ENCODE measurements around the gene PHOSPHO1. TPM values are rescaled to one million over a fixed set of nuclear protein-coding genes. Genes with fewer than 3 reads are reported as not detected.

The PHOSPHO1 gene
- total and polyA plus RNA-seq, 2 of the 13 experiments (the other 11 are each of a cell fraction or from before 2014, with no cell fraction given), result not detected

DNA sequence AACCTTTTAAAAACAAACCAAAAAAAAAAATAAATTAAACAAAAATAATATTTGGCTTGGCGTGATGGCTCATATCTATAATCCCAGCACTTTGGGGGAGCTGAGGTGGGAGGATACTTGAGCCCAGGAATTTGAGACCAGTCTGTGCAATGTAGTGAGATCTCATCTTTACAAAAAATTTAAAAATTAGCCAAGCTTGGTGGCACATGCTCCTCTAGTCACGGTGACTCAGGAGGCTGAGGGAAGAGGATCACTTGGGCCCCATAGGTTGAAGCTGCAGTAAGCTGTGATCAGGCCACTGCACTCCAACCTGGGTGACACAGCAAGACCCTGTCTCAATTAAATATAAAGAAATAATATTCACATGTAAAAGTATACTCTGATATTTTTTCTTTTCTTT is 32.4 kb downstream of the PHOSPHO1 start:
- DNase-seq (ENCODE audit: low spot score), result no peak
- Histone ChIP-seq H3K36me3 (replicated peaks in 1 of 2; ENCODE audit: control insufficient read depth in 1 of 2, insufficient read depth in 2 of 2, low read length in 2 of 2) (no peaks in the 10 kb centered on the region), H3K4me2 (ENCODE audit: low read depth, low read length) (no peak overlapping the region), H3K4me1 (ENCODE audit: insufficient read depth, low read length) (peaks cover 17% of the 10 kb centered on the region), H3K27ac (ENCODE audit: extremely low read length, insufficient read depth, low read length) (no peak overlapping the region), H3K4me3 (replicated peaks in 1 of 3; ENCODE audit: insufficient read depth in 1 of 3, low read depth in 2 of 3, low read length in 3 of 3) (no peak overlapping the region), H3K9ac (ENCODE audit: insufficient read depth, low read depth, low read length) (no peak overlapping the region), H3K27me3 (ENCODE audit: control insufficient read depth in 1 of 2, insufficient read depth in 2 of 2, low read length in 2 of 2) (peaks cover 1 to 25% of the 10 kb centered on the region in 2 experiments; a peak in 3 of 5 replicates), H2AFZ (ENCODE audit: low read length) (no peak overlapping the region), H3K79me2 (ENCODE audit: insufficient read depth, low read length) (no peaks in the 10 kb centered on the region), H4K20me1 (ENCODE audit: insufficient read depth, low read length) (no peaks in the 10 kb centered on the region), H3K9me3 (ENCODE audit: low read length) (no peaks in the 10 kb centered on the region)
- ChIA-PET POLR2A (no interaction called here), CTCF (ENCODE audit: low intra/inter-chr PET ratio, low total read pairs) (no interaction called here)
- WGBS (ENCODE audit: low lambda C conversion rate), result 49% methylated on average over 2 of the region's 2 CpGs
- BruUV-seq (replicated peaks), result no TSS peak
- TF ChIP-seq ZMYM3 (CRISPR knock-in tag; IDR thresholded peaks at IDR 0.05), result no peak
- TF ChIP-seq ZNF253 (CRISPR knock-in tag; IDR thresholded peaks at IDR 0.05; ENCODE audit: borderline replicate concordance), result no peak
- TF ChIP-seq SKI (IDR thresholded peaks at IDR 0.05; ENCODE audit: partially characterized antibody), result no peak
- TF ChIP-seq SNAPC2 (CRISPR knock-in tag; IDR thresholded peaks at IDR 0.05), result no peak
- TF ChIP-seq ZBTB3 (CRISPR knock-in tag; IDR thresholded peaks at IDR 0.05; ENCODE audit: borderline replicate concordance, low read depth), result no peak
- TF ChIP-seq SALL2 (CRISPR knock-in tag; IDR thresholded peaks at IDR 0.05), result no peak
- no peak for TF ChIP-seq TCF7L2 (IDR thresholded peaks at IDR 0.05; ENCODE audit: low read depth, low read length)
- TF ChIP-seq ELF4 (CRISPR knock-in tag; IDR thresholded peaks at IDR 0.05; ENCODE audit: borderline replicate concordance), result no peak
- no peak for TF ChIP-seq ZNF616 (CRISPR knock-in tag; IDR thresholded peaks at IDR 0.05; ENCODE audit: low read depth)
- TF ChIP-seq, protein P1, sequence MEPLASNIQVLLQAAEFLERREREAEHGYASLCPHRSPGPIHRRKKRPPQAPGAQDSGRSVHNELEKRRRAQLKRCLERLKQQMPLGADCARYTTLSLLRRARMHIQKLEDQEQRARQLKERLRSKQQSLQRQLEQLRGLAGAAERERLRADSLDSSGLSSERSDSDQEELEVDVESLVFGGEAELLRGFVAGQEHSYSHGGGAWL (CRISPR knock-in tag; IDR thresholded peaks at IDR 0.05), result no peak
- TF ChIP-seq, protein P2, sequence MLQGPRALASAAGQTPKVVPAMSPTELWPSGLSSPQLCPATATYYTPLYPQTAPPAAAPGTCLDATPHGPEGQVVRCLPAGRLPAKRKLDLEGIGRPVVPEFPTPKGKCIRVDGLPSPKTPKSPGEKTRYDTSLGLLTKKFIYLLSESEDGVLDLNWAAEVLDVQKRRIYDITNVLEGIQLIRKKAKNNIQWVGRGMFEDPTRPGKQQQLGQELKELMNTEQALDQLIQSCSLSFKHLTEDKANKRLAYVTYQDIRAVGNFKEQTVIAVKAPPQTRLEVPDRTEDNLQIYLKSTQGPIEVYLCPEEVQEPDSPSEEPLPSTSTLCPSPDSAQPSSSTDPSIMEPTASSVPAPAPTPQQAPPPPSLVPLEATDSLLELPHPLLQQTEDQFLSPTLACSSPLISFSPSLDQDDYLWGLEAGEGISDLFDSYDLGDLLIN (CRISPR knock-in tag; IDR thresholded peaks at IDR 0.05; ENCODE audit: borderline replicate concordance), result no peak
- TF ChIP-seq ZNF737 (CRISPR knock-in tag; IDR thresholded peaks at IDR 0.05; ENCODE audit: borderline replicate concordance), result no peak
- TF ChIP-seq KDM2A (CRISPR knock-in tag; IDR thresholded peaks at IDR 0.05; ENCODE audit: borderline replicate concordance, low read depth), result no peak
- no peak for TF ChIP-seq ZMAT3 (CRISPR knock-in tag; conservative IDR thresholded peaks at IDR 0.05)
- no peak for TF ChIP-seq ZNF569 (CRISPR knock-in tag; IDR thresholded peaks at IDR 0.05; ENCODE audit: borderline replicate concordance)
- no peak for TF ChIP-seq MTF2 (CRISPR knock-in tag; IDR thresholded peaks at IDR 0.05; ENCODE audit: borderline replicate concordance)
- no peak for TF ChIP-seq ZBTB7B (CRISPR knock-in tag; IDR thresholded peaks at IDR 0.05)
- TF ChIP-seq, protein P3, sequence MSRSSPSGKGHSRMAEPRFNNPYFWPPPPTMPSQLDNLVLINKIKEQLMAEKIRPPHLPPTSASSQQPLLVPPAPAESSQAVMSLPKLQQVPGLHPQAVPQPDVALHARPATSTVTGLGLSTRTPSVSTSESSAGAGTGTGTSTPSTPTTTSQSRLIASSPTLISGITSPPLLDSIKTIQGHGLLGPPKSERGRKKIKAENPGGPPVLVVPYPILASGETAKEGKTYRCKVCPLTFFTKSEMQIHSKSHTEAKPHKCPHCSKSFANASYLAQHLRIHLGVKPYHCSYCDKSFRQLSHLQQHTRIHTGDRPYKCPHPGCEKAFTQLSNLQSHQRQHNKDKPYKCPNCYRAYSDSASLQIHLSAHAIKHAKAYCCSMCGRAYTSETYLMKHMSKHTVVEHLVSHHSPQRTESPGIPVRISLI (CRISPR knock-in tag; IDR thresholded peaks at IDR 0.05; ENCODE audit: borderline replicate concordance), result no peak
- no peak for TF ChIP-seq HNRNPH1 (optimal IDR thresholded peaks at IDR 0.05; ENCODE audit: low read depth, low read length)
- ATAC-seq, result no peak
- intact Hi-C loops (cut with micrococcal nuclease; ENCODE audit: unreplicated experiment) (no loop called here), in situ Hi-C loops (cut with HindIII; ENCODE audit: extremely low pct_ligation_motif_present, low pct_unique_long_range_greater_than_20kb) (no loop called here)
- FAIRE-seq, result no peak
